ENCODE measurements around the gene RABIF.

The RABIF gene

GRCh38 chr1:202871367-202871766, 17.6 kb downstream of the RABIF start:
- no peak for DNase-seq

DNA sequence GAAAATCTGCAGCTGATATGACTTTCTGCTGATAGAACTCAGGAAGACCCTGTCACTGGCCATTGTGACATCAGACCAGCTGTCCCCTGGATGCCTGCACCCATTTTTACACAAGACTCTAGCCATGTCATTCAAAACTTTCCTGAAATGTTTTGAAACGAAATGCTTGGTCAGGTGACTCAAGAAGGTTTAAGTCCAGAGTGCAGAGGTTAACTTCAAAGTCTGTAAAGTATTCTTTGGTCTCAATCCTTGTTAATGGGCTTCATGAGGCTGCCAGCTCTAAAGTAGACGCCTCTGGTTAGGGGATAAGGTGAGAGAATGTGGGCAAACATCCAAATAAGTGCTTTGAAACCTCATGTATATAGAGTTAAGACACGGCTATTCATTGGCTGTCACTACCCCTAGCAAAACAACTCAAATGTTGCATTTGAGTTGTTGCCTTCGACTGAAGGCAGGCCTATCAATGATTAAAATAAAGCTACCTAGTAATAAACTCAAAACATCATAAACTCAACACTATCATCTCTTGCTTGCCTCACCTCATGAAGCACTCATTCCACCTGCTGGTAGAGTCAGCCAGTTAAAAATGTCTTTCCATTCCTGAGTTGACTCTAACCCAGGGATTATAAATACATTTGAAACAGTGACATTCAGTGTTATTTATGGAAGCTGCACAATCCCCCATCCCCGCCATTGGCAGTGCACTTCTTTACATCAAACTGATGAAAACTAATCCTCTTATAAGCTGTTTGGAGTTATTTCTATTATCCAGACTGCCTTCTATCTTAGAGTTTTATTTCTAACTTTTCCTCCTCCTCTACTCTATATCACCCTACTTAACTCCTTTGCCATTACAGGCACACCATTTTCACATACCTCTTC, 26.0 kb downstream of the RABIF start:
- no peak for DNase-seq

DNA sequence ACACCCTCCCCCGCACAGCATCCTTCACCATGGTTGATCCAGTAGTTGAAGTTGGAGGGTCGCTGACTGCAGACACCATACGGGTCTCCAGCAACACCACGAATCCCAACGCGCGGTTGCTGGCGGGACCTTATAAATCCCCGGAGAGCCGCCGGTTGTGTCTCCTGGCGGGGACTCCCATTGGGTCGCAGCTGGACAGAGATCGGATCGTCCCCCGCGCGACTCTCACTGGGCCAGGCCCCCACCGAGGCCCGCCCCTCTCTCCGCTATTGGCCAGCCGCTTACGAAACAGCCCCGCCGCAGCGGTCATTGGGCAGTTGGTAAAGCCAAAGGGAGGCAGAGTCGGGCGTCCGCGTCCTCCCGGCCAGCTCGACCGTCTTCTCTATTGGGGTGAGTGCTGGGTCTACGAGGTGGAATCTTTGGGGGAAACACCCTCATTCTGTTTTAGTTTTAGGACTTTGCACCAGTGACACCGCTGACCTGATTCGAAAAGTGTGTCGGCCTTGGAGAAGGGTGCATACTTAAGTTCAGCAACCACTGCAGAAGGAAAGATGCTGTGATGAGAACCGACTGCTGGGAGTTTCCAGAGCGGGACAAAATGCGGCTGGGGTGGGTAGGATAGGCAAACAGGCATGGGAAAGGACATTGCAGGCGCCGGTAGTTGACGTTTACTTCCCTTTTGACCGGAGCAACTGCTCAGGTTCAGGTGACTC, 27.4 kb downstream of the RABIF start:
- peak; percentile 59 for DNase-seq

DNA sequence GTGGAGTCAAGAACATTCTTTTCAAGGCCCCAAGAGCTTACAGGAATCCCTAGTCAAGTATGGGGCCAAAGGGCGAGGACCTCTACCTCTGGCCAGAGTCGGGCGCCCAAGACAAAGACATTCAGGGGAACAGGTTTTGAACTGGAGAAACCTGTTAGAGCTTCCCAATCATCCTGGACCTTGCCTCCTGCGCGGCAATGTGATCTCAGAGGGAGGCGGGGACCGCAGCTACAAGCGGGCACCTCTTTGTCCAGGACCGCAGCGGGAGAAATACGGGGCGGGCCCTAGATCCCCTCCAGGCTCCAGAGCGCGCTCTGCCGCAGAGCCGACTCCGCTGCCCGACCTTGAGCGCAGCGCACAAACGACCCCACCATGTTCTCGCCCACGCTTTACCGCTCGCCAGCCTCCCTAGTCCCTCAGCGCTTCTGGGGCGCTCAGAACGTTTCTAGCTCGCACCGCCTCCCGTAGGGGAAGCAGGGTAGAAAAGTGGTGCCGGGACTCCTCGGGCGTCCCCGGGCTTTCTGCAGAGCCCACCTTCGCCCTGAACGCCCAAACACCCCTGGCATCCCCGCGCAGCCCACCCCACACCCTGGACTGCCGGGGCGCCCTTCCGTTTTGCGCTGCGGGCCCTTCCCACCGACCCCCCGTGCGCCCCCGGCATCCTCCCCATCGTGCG, 28.1 kb downstream of the RABIF start:
- DNase-seq, result peak; percentile 18

GRCh38 chr1:202858789-202859414, 30.0 kb downstream of the RABIF start:
- DNase-seq, result no peak

GRCh38 chr1:202858331-202858730, 30.6 kb downstream of the RABIF start:
- no peak for DNase-seq

DNA sequence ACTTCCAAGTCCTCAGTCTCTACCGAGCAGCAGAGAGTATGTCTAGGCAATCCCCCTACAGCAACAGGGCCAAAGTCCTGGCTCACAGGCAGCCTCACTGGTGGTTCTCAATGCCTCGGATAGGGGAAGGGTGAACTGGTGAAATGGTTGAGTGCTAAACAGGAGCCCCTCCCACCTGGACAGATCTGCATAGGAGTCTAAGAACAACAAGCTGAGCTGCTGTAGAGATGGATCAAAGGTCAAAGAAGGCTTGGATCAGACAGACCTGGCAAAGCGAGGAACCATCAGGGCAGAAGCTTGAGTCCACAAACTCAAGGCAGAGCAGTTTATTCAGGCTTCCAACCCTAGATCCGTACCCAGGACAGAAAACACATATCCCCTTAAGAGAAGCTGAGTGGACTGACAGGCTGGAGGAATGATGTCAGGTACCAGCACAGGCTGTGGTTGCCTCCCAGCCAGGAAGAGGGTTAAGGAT, 31.8 kb downstream of the RABIF start:
- DNase-seq, result no peak

DNA sequence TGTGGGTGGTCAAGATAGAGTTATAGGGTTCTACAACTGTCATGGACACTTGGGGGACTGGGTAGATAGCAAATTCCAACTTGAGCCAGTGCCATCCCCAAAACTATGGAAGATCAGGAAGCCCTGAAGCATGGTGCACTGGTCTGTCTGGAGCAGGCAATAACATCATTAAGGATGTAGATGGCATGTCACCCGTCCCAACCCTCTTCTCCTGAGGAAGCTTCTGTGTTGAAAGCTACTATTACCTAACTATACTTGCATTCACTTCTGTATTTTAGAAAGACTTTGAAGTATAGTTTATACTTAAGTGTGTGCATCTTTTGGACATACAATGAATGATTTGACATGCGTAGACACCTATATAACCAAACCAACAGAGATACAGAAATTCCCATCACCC, 32.9 kb downstream of the RABIF start:
- no peak for DNase-seq

DNA sequence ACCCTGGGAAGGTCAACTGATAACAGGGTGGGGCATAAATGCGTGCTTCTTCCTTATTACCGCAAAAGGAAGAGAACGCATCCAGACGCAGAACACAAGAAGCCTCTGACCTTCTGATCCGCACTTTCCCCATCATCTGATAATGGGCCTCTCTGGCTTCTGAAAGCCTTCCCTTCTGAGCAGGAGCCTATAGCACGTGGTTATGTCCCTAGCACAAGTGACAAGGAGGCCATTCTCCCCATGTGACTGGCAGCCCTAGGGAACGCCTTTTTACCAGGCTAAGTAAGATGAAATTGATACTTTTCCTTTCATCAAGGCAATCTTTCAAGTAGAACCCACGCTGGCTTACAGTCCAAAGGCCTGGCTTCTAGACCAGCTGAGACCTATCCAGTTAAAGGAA, 34.2 kb downstream of the RABIF start:
- no peak for DNase-seq

GRCh38 chr1:202852163-202852904, 36.6 kb downstream of the RABIF start:
- DNase-seq, result peak; percentile 62

GRCh38 chr1:202850593-202851362, 38.2 kb downstream of the RABIF start:
- DNase-seq, result no peak

GRCh38 chr1:202848191-202848542, 40.8 kb downstream of the RABIF start:
- DNase-seq, result no peak

- no peak for DNase-seq
Observed at GRCh38 chr1:202844935-202845334, 44.0 kb downstream of the RABIF start.

DNA sequence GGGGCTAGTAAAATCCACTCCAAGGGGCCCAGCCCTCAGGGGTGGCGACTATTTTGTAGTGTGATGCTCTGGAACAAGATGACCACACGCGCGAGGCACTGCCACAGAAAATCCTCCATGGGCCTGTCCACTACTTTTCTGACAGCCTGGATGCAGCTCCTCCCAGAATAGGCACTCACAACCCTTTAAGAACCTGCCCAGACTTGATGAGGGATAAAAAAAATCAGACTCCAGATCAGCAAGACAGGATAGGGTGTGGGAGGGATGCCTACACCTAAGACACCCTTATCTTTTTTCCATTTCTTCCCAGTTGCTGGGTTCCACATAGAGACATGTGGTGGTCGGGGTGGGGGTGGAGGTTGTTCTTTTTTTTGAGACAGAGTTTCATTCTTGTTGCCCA, 44.7 kb downstream of the RABIF start:
- no peak for DNase-seq

- no peak for DNase-seq
Observed at GRCh38 chr1:202843081-202843480, 45.9 kb downstream of the RABIF start.

DNA sequence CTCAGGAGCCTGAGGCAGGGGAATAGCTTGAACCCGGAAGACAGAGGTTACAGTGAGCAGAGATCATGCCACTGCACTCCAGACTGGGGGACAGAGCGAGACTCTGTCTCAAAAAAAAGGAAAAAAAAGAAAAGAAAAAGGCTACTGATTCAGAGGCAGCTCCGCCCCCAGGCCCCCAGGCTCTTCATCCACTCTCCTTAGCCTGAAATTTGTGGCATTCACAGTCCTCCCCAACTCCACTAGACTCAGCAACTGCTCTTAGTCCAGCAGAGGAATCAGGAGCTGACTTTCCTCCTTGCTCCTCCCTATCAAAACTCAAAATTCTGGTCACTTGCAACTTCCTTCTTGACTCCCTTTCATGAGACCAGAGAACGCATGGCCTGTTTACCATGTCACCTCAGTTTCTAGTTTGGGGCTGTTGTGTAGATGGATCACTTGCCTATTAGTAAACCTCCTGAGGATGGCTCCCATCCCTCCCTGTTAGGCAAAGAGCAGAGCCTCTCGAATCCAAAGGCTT, 51.1 kb downstream of the RABIF start:
- no peak for DNase-seq

DNA sequence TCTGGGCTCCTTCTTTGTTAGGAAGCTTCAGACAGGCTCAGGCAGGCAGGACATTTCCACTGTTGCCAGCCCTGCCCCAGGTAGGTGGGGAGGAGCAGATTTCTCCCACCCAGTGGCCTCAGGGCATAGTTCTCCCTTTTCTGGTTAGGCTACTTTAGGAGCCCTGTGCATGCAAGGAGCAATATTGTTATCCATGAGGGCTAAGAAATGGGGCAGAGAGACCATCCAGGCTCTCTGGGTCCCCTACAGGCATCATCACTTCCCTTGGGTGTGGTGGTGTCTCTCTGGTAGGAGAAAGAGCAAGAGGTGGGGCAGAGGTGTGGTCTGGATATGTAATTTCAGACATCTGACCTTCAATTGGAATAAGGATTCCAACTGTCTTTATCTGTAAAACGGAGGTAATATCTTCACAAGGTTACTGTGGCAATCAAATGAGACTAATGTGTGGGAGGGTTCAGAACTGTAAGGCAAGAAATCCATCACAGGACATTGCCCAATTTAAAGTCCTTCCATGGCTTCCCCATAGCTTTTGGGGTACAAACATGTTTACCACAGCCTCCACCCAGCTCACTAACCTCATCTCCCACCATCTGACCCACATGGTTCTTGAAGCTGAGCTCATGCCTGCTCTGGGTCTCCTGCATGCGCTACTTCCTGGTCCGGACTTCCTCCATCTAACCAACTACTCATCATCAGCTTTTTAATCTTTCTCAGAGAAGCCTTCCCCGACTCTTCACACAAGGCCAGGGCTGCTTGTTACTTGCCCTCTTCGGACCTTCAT, 52.1 kb downstream of the RABIF start:
- peak; percentile 30 for DNase-seq

DNA sequence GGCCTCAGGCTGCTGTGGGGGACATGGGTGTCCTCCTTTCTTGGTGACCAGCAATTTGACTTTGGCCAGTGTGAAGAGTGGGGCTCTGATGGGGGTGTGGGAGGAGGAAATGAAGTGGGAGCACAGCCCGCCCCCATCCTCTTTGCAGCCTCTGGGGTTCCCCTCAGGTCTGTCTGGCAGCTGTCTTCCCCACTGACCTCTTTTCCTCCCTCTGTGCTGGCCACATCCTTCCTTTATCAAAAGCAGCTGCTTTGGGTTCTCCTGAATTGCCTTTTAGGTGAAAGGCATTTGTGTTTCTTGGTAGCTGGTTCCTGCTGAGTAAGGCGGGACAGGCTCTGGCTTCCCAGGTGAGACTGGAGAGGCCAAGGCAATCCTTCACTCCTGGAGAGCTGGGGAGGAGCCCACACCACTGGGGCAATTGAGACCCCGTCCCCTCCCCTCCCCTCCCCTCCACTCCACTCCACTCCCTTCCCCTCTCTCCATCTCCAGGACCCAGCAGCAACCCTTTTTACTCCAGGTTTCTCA, 53.3 kb downstream of the RABIF start:
- DNase-seq, result peak; percentile 58

DNA sequence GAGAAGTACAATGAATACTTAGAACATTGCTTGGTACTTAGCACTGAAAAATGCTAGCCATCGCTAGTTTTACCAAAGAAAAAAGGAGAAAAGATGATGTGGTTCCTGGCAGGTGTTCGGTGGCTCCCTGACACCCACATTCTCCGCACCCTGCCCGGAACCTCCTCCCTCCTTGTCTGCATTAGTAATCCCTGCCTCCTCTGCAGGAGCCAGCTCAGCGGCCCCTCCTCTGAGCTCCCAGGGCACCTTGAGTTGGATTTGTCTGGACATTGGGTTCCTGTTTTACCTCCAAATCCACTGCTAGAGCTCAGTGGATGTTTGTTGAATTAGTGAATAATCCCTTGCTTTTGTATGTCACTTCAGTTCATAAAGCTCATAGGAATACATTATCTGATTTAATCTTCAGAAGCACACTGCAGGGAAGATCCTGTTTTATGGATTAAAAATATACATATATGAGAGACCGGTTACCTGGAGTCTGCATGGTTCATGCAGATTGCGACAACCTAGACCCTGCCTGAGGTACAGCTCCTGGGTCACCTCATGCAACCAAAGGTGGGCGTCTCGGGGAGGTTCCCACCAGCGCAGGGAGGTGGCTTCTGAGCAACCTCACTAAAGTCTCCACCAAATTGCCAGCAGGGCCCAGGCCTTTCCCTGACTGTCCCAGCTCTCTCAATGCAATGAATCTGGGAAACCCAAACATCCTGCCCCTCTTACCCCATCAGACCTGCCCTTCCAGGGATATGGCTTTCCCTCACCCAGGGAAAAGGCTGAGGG, 54.0 kb downstream of the RABIF start:
- DNase-seq, result peak; percentile 36

All from activated CD4-positive, alpha-beta T cell treated with anti-CD3 and anti-CD28 coated beads, Interleukin-2, Interleukin-6, amounts not matched to agents 100 ng/mL and 50 ng/mL, durations not matched to agents 16 hours and 8 hours (primary cell).